ENCODE results near the gene XPNPEP3. TPM values are rescaled to one million over a fixed set of nuclear protein-coding genes. Genes with fewer than 3 reads are reported as not detected.

The XPNPEP3 gene
- total RNA-seq, 4 donors from 2014 or later: 12.0 to 19.2 (median 14.0) TPM

GRCh38 chr22:40960145-40960544, 103.2 kb downstream of the XPNPEP3 start:
- DNase-seq (ENCODE audit: low spot score in 2 of 2): no peak
- WGBS, 2 donors: 76 to 79% methylated on average over 2 of the region's 2 CpGs
- Histone ChIP-seq H3K9me3 (no peaks in the 10 kb centered on the region), H3K4me3 (no peak overlapping the region), H3K4me1 (peaks cover 0 to 11% (median 0%) of the 10 kb centered on the region in 4 donors), H3K36me3 (peaks cover 0 to 86% (median 0%) of the 10 kb centered on the region in 3 donors), H3K27ac (no peak overlapping the region), H3K27me3 (no peaks in the 10 kb centered on the region)
- TF ChIP-seq POLR2A (IDR thresholded peaks at IDR 0.05) (no peak), CTCF (IDR thresholded peaks at IDR 0.05) (no peak), EP300 (IDR thresholded peaks at IDR 0.05) (no peak)

- no peak for DNase-seq (ENCODE audit: low spot score in 2 of 2)
- TF ChIP-seq CTCF (IDR thresholded peaks at IDR 0.05) (no peak), EP300 (IDR thresholded peaks at IDR 0.05) (no peak), POLR2A (IDR thresholded peaks at IDR 0.05) (no peak)
- Histone ChIP-seq H3K4me3 (no peak overlapping the region), H3K36me3 (peaks cover 0 to 86% (median 0%) of the 10 kb centered on the region in 3 donors), H3K27me3 (no peaks in the 10 kb centered on the region), H3K9me3 (no peaks in the 10 kb centered on the region), H3K4me1 (peaks cover 0 to 8% (median 0%) of the 10 kb centered on the region in 4 donors), H3K27ac (no peak overlapping the region)
- 91 to 94% methylated on average over 8 of the region's 8 CpGs for WGBS, 2 donors
Measured at GRCh38 chr22:40965936-40966725, 109.2 kb downstream of the XPNPEP3 start.

- no peak overlapping the region for H3K4me3 ChIP-seq
- no peak for DNase-seq (ENCODE audit: low spot score in 2 of 2)
- peaks cover 0 to 86% (median 0%) of the 10 kb centered on the region in 3 donors for H3K36me3 ChIP-seq
- WGBS, 2 donors: 79 to 82% methylated on average over 7 of the region's 7 CpGs
- H3K27ac ChIP-seq: no peak overlapping the region
- no peaks in the 10 kb centered on the region for H3K9me3 ChIP-seq
- H3K4me1 ChIP-seq: peaks cover 0 to 8% (median 0%) of the 10 kb centered on the region in 4 donors
- H3K27me3 ChIP-seq: no peaks in the 10 kb centered on the region
- TF ChIP-seq EP300 (IDR thresholded peaks at IDR 0.05) (no peak), CTCF (IDR thresholded peaks at IDR 0.05) (no peak), POLR2A (IDR thresholded peaks at IDR 0.05) (no peak)
Measured at GRCh38 chr22:40966726-40967085, 109.8 kb downstream of the XPNPEP3 start.

GRCh38 chr22:40967111-40967760, 110.3 kb downstream of the XPNPEP3 start:
- 75 to 76% methylated on average over 8 of the region's 8 CpGs for WGBS, 2 donors
- no peaks in the 10 kb centered on the region for H3K9me3 ChIP-seq
- TF ChIP-seq POLR2A (IDR thresholded peaks at IDR 0.05) (no peak), CTCF (IDR thresholded peaks at IDR 0.05) (no peak), EP300 (IDR thresholded peaks at IDR 0.05) (no peak)
- no peak for DNase-seq (ENCODE audit: low spot score in 2 of 2)
- peaks cover 0 to 86% (median 0%) of the 10 kb centered on the region in 3 donors for H3K36me3 ChIP-seq
- no peak overlapping the region for H3K4me3 ChIP-seq
- H3K27me3 ChIP-seq: no peaks in the 10 kb centered on the region
- H3K27ac ChIP-seq: no peak overlapping the region
- peaks cover 0 to 8% (median 0%) of the 10 kb centered on the region in 4 donors for H3K4me1 ChIP-seq

- Histone ChIP-seq H3K4me3 (no peak overlapping the region), H3K36me3 (peaks cover 0 to 59% (median 0%) of the 10 kb centered on the region in 3 donors), H3K4me1 (peaks cover 0 to 5% (median 0%) of the 10 kb centered on the region in 4 donors), H3K27me3 (no peaks in the 10 kb centered on the region), H3K27ac (no peak overlapping the region), H3K9me3 (no peaks in the 10 kb centered on the region)
- DNase-seq (ENCODE audit: low spot score in 2 of 2): no peak
- no peak for TF ChIP-seq EP300 (IDR thresholded peaks at IDR 0.05)
- TF ChIP-seq CTCF (IDR thresholded peaks at IDR 0.05): no peak
- no peak for TF ChIP-seq POLR2A (IDR thresholded peaks at IDR 0.05)
- 92% methylated on average over 6 of the region's 6 CpGs for WGBS, 2 donors
Measured at GRCh38 chr22:40972587-40972986, 115.6 kb downstream of the XPNPEP3 start.

Measured in tibial nerve (tissue), 4 donors.